ENCODE measurements around the gene ACVR1C.

DNA sequence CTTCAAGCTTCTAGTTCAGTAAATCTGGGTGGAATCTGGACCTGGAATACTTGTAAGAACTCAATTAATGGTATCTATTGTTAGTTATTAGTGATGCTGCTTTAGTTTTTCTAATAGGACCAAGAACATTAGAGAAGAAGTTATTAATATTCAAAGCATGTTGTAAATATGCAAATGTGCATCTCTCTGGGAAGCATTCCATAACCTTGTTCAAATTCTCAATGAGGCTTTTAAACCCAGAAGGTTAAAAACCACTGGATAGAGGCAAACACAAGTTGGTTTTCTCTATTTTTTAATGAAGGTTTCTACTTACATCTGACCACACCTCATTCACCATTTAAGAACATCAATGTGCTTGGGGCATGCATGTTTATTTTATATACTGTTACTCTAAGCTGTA is 16.1 kb upstream of the ACVR1C start:
- TF ChIP-seq EP300 (IDR thresholded peaks at IDR 0.05): no peak
- TF ChIP-seq POLR2AphosphoS5 (IDR thresholded peaks at IDR 0.05): no peak
- TF ChIP-seq, protein P1, sequence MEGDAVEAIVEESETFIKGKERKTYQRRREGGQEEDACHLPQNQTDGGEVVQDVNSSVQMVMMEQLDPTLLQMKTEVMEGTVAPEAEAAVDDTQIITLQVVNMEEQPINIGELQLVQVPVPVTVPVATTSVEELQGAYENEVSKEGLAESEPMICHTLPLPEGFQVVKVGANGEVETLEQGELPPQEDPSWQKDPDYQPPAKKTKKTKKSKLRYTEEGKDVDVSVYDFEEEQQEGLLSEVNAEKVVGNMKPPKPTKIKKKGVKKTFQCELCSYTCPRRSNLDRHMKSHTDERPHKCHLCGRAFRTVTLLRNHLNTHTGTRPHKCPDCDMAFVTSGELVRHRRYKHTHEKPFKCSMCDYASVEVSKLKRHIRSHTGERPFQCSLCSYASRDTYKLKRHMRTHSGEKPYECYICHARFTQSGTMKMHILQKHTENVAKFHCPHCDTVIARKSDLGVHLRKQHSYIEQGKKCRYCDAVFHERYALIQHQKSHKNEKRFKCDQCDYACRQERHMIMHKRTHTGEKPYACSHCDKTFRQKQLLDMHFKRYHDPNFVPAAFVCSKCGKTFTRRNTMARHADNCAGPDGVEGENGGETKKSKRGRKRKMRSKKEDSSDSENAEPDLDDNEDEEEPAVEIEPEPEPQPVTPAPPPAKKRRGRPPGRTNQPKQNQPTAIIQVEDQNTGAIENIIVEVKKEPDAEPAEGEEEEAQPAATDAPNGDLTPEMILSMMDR (IDR thresholded peaks at IDR 0.05): no peak
- no peak for TF ChIP-seq POLR2A (IDR thresholded peaks at IDR 0.05; ENCODE audit: low read depth)

Data from esophagus muscularis mucosa (tissue), 4 donors.